ENCODE data around the gene ZMYND19.
"Not testable (repeated sequence)": the region's sequence is repeated elsewhere in the genome, so short reads cannot be mapped to it uniquely, and the experiment has no call there.

Gene ZMYND19

GRCh38 chr9:137538058-137538457, 52.3 kb downstream of the ZMYND19 start:
- DNase-seq (ENCODE audit: low spot score) = no peak
- ChIA-PET CTCF (interaction anchor here (1.0 kb wide), 1 partner anchor 92 kb away, joined by 4 read pairs; no protein-coding TSS in a partner anchor), POLR2A (ENCODE audit: low non-redundant PET) (no interaction called here)
- no peak for TF ChIP-seq CTCF (conservative IDR thresholded peaks at IDR 0.05; ENCODE audit: low read depth)
- H3K27ac ChIP-seq = no peak overlapping the region

- POLR2A ChIA-PET (ENCODE audit: low non-redundant PET); CTCF ChIA-PET; DNase-seq (ENCODE audit: low spot score); H3K27ac ChIP-seq: not testable (repeated sequence)
Observed at GRCh38 chr9:137536594-137537131, 53.6 kb downstream of the ZMYND19 start.

- H3K27ac ChIP-seq = no peak overlapping the region
Observed at GRCh38 chr9:137535120-137535428, 55.2 kb downstream of the ZMYND19 start.

GRCh38 chr9:137534256-137535119, 55.8 kb downstream of the ZMYND19 start:
- peak; percentile 76 for DNase-seq (ENCODE audit: low spot score)
- H3K27ac ChIP-seq = no peak overlapping the region
- peak; percentile 95 for TF ChIP-seq CTCF (conservative IDR thresholded peaks at IDR 0.05; ENCODE audit: low read depth)
- ChIA-PET CTCF (interaction anchor here (0.5 to 1.7 kb wide), 17 partner anchors 10 to 438 kb away, joined by 3 to 11 read pairs (median 3); partner anchors contain the start of gene PNPLA7), POLR2A (ENCODE audit: low non-redundant PET) (interaction anchor here (0.6 kb wide), 1 partner anchor 82 kb away, joined by 3 read pairs; no protein-coding TSS in a partner anchor)

More at GRCh38 chr9:137535120-137535428, 55.2 kb downstream of the ZMYND19 start:
- TF ChIP-seq CTCF (conservative IDR thresholded peaks at IDR 0.05; ENCODE audit: low read depth) = peak; percentile 64; the same call in 1 of the 2 replicates
- CTCF ChIA-PET = interaction anchor here (0.5 to 1.7 kb wide), 16 partner anchors 11 to 437 kb away, joined by 3 to 11 read pairs (median 3); partner anchors contain the start of gene PNPLA7
- DNase-seq (ENCODE audit: low spot score) = no peak
- POLR2A ChIA-PET (ENCODE audit: low non-redundant PET) = interaction anchor here (0.6 kb wide), 1 partner anchor 81 kb away, joined by 3 read pairs; no protein-coding TSS in a partner anchor

- CTCF ChIA-PET; POLR2A ChIA-PET (ENCODE audit: low non-redundant PET); H3K27ac ChIP-seq; DNase-seq (ENCODE audit: low spot score): not testable (repeated sequence)
Observed at GRCh38 chr9:137532891-137533468, 57.3 kb downstream of the ZMYND19 start.
